Astrocyte (in vitro differentiated cells and primary cell): ENCODE measurements around the gene C3orf52. TPM values are rescaled to one million over a fixed set of nuclear protein-coding genes. Genes with fewer than 3 reads are reported as not detected.

Experiments
- DNase-seq: peaks from one replicate; pipeline ENCODE4 v3.0.0-alpha.2; 2010; ENCODE audit warnings: low read depth
- FAIRE-seq: peaks from 2 replicates; lab custom pipeline; 2011; peaks lifted over from hg19 to GRCh38; lab: Jason Lieb, UNC
- H2AFZ ChIP-seq: 2 replicates; pipeline ENCODE4 v1.6.0; 2012; ENCODE audit warnings: low read depth, low read length, inconsistent platforms
- H3K27ac ChIP-seq: 2 replicates; pipeline ENCODE4 v1.5.1; 2011; ENCODE audit warnings: low read depth, low read length, inconsistent platforms
- H3K27me3 ChIP-seq: 2 replicates; pipeline ENCODE4 v1.6.0; 2011; ENCODE audit warnings: low read length, inconsistent platforms; ENCODE audit not compliant: insufficient read depth
- H3K36me3 ChIP-seq: 2 replicates; pipeline ENCODE4 v1.5.1; 2011; ENCODE audit warnings: low read length, inconsistent platforms; ENCODE audit not compliant: insufficient read depth
- H3K4me1 ChIP-seq: 2 replicates; pipeline ENCODE4 v1.5.1; 2011; ENCODE audit warnings: low read length, inconsistent platforms; ENCODE audit not compliant: insufficient read depth
- H3K4me2 ChIP-seq: 2 replicates; pipeline ENCODE4 v1.6.0; 2012; ENCODE audit warnings: low read length, inconsistent platforms
- H3K4me3 ChIP-seq: 2 replicates; pipeline ENCODE4 v1.5.1; 2011; ENCODE audit warnings: low read depth, mild to moderate bottlenecking, low read length, inconsistent platforms; ENCODE audit not compliant: insufficient read depth
- H3K79me2 ChIP-seq: 2 replicates; pipeline ENCODE4 v1.6.0; 2012; ENCODE audit warnings: mild to moderate bottlenecking, low read length, inconsistent platforms; ENCODE audit not compliant: insufficient read depth
- H3K9ac ChIP-seq: 2 replicates; pipeline ENCODE4 v1.6.0; 2012; ENCODE audit warnings: mild to moderate bottlenecking, low read length, inconsistent platforms
- H3K9me3 ChIP-seq: 2 replicates; pipeline ENCODE4 v1.5.1; 2012; ENCODE audit warnings: low read depth, mild to moderate bottlenecking, low read length, inconsistent platforms; ENCODE audit not compliant: insufficient read depth
- H4K20me1 ChIP-seq: 2 replicates; pipeline ENCODE4 v1.6.0; 2012; ENCODE audit warnings: low read length, inconsistent platforms; ENCODE audit not compliant: insufficient read depth
- H3K27ac Mint-ChIP-seq: one replicate; pipeline ENCODE4 v1.8.0; 2021; ENCODE audit warnings: mild to moderate bottlenecking, mixed read lengths; ENCODE audit not compliant: unreplicated experiment
- H3K27me3 Mint-ChIP-seq: one replicate; pipeline ENCODE4 v1.8.0; 2021; ENCODE audit warnings: low read depth, mixed read lengths; ENCODE audit not compliant: unreplicated experiment
- H3K36me3 Mint-ChIP-seq: one replicate; pipeline ENCODE4 v1.8.0; 2021; ENCODE audit warnings: low read depth, mixed read lengths; ENCODE audit not compliant: unreplicated experiment
- H3K4me1 Mint-ChIP-seq: one replicate; pipeline ENCODE4 v1.8.0; 2021; ENCODE audit warnings: low read depth, mixed read lengths; ENCODE audit not compliant: unreplicated experiment
- H3K4me3 Mint-ChIP-seq: one replicate; pipeline ENCODE4 v1.8.0; 2021; ENCODE audit warnings: mild to moderate bottlenecking, moderate library complexity, mixed read lengths; ENCODE audit not compliant: unreplicated experiment
- H3K9me3 Mint-ChIP-seq: one replicate; pipeline ENCODE4 v1.8.0; 2021; ENCODE audit warnings: mild to moderate bottlenecking, mixed read lengths; ENCODE audit not compliant: unreplicated experiment
- CTCF ChIP-seq: IDR thresholded peaks from 2 replicates; pipeline ENCODE4 v1.5.1; 2011; ENCODE audit warnings: low read depth, mild to moderate bottlenecking, inconsistent platforms, low read length, moderate library complexity; ENCODE audit not compliant: insufficient read depth
- EZH2 ChIP-seq: IDR thresholded peaks from 2 replicates; pipeline ENCODE4 v1.6.1; 2012; ENCODE audit warnings: mild to moderate bottlenecking, low read length, inconsistent platforms; ENCODE audit not compliant: insufficient read depth
- total RNA-seq: library from RNA; stranded (reverse); gene quantifications from 2 replicates; pipeline ENCODE4 v1.2.1, GENCODE V29; 2021

The C3orf52 gene
- total RNA-seq, 1 donor from 2014 or later: 21.9 TPM

- TF ChIP-seq EZH2 (no peak), CTCF (no peak)
- Mint-ChIP-seq H3K27me3 (no peaks in the 10 kb centered on the region), H3K9me3 (no peaks in the 10 kb centered on the region), H3K36me3 (peaks cover 6% of the 10 kb centered on the region), H3K4me1 (peaks cover 6% of the 10 kb centered on the region), H3K4me3 (no peak overlapping the region), H3K27ac (no peak overlapping the region)
- FAIRE-seq (no peak), DNase-seq (no peak)
- H3K4me1 ChIP-seq: no peaks in the 10 kb centered on the region
- no peak overlapping the region for H3K4me3 ChIP-seq
- H3K4me2 ChIP-seq: no peak overlapping the region
- no peaks in the 10 kb centered on the region for H4K20me1 ChIP-seq
- H3K79me2 ChIP-seq: no peaks in the 10 kb centered on the region
- no peak overlapping the region for H2AFZ ChIP-seq
- no peaks in the 10 kb centered on the region for H3K9me3 ChIP-seq
- H3K27ac ChIP-seq: no peak overlapping the region
- H3K27me3 ChIP-seq: no peaks in the 10 kb centered on the region
- no peaks in the 10 kb centered on the region for H3K36me3 ChIP-seq
- H3K9ac ChIP-seq: no peak overlapping the region
Measured at GRCh38 chr3:112130638-112130993, 44.4 kb downstream of the C3orf52 start.

DNA sequence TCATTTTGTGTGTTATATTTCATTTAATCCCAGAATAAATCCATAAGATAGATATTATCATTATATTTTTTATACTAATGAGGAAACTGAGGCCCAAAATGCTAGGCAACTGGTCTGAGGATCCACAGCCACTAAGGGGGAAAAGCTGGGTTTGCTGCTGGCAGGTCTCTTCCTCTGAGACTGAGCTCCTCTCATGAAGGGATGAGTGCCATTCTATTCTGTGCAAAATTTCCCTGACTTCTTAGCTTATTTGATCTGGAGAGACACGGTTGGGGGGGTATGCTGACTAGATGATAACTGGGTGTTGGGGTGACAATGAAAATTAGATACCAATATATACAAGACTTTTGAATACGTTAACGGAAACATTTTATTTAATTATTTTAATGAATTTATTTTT lies 44.9 kb downstream of the C3orf52 start:
- no peak overlapping the region for H3K27ac Mint-ChIP-seq
- Histone ChIP-seq H3K4me2 (no peak overlapping the region), H3K9me3 (no peaks in the 10 kb centered on the region), H3K4me1 (no peaks in the 10 kb centered on the region), H3K4me3 (no peak overlapping the region), H4K20me1 (no peaks in the 10 kb centered on the region), H2AFZ (no peak overlapping the region), H3K36me3 (no peaks in the 10 kb centered on the region), H3K9ac (no peak overlapping the region), H3K79me2 (no peaks in the 10 kb centered on the region), H3K27ac (no peak overlapping the region), H3K27me3 (no peaks in the 10 kb centered on the region)
- peaks cover 6% of the 10 kb centered on the region for H3K36me3 Mint-ChIP-seq
- no peaks in the 10 kb centered on the region for H3K9me3 Mint-ChIP-seq
- FAIRE-seq (no peak), DNase-seq (no peak)
- no peaks in the 10 kb centered on the region for H3K27me3 Mint-ChIP-seq
- no peak overlapping the region for H3K4me3 Mint-ChIP-seq
- TF ChIP-seq CTCF: no peak
- TF ChIP-seq EZH2: no peak
- peaks cover 6% of the 10 kb centered on the region for H3K4me1 Mint-ChIP-seq

GRCh38 chr3:112132088-112132487 lies 45.9 kb downstream of the C3orf52 start:
- FAIRE-seq: no peak
- peaks cover 7% of the 10 kb centered on the region for H3K4me1 Mint-ChIP-seq
- peaks cover 6% of the 10 kb centered on the region for H3K36me3 Mint-ChIP-seq

More at GRCh38 chr3:112132088-112132487, 45.9 kb downstream of the C3orf52 start:
- Histone ChIP-seq H3K27me3 (no peaks in the 10 kb centered on the region), H4K20me1 (no peaks in the 10 kb centered on the region), H3K9ac (no peak overlapping the region), H3K27ac (no peak overlapping the region), H3K4me2 (no peak overlapping the region), H3K36me3 (no peaks in the 10 kb centered on the region), H2AFZ (no peak overlapping the region), H3K4me1 (peaks cover 2% of the 10 kb centered on the region), H3K79me2 (no peaks in the 10 kb centered on the region), H3K4me3 (no peak overlapping the region), H3K9me3 (no peaks in the 10 kb centered on the region)
- Mint-ChIP-seq H3K27ac (no peak overlapping the region), H3K27me3 (no peaks in the 10 kb centered on the region), H3K9me3 (no peaks in the 10 kb centered on the region), H3K4me3 (no peak overlapping the region)
- DNase-seq: no peak
- TF ChIP-seq CTCF (no peak), EZH2 (no peak)
